DOHH2 (cell line): ENCODE data around the gene ASB7.

ENCODE experiments used
- EZH2phosphoT487 ChIP-seq: fragments of 200-600 bp; sonication (generic); IDR thresholded peaks from 2 replicates; pipeline ENCODE4 v1.6.1; 2017; ENCODE audit warnings: borderline replicate concordance, mild to moderate bottlenecking, antibody characterized with exemption, low read length, moderate library complexity, mixed read lengths
- TF ChIP-seq, protein P1 (sequence below): fragments of 200-600 bp; sonication (generic); IDR thresholded peaks from one replicate; pipeline ENCODE4 v1.5.1; 2014; ENCODE audit warnings: antibody characterized with exemption, mild to moderate bottlenecking, low read depth, low read length; ENCODE audit not compliant: poor library complexity, severe bottlenecking

DNA sequence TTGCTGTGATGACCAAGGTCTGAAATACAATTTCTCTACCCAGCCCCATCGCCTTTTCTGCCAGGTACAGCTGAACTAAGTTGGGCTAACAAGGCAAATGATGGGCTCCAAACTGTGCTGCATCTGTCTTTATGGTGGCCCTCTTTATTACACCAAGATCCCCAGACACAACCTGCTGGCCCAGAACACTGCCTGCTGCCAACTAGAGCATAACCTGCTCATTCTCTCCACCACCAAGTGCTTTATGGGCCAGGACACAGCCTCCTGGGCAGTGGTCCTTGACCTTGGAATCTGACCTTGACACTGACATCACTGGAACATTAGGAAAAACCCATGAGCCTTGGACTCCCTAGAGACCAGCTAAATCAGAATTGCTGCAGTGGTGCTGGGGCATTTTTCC, 3.7 kb upstream of the ASB7 start:
- TF ChIP-seq, protein P1, sequence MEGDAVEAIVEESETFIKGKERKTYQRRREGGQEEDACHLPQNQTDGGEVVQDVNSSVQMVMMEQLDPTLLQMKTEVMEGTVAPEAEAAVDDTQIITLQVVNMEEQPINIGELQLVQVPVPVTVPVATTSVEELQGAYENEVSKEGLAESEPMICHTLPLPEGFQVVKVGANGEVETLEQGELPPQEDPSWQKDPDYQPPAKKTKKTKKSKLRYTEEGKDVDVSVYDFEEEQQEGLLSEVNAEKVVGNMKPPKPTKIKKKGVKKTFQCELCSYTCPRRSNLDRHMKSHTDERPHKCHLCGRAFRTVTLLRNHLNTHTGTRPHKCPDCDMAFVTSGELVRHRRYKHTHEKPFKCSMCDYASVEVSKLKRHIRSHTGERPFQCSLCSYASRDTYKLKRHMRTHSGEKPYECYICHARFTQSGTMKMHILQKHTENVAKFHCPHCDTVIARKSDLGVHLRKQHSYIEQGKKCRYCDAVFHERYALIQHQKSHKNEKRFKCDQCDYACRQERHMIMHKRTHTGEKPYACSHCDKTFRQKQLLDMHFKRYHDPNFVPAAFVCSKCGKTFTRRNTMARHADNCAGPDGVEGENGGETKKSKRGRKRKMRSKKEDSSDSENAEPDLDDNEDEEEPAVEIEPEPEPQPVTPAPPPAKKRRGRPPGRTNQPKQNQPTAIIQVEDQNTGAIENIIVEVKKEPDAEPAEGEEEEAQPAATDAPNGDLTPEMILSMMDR = no peak
- TF ChIP-seq EZH2phosphoT487 = no peak
